Nephron (organoid): ENCODE data around the gene CPHXL.

Source experiments
- H3K27ac Mint-ChIP-seq, 3 experiments: 2 replicates each; pipeline ENCODE4 v1.8.0; 2020; ENCODE audit warnings: mixed read lengths in 3 of 3, mild to moderate bottlenecking in 2 of 3, moderate library complexity in 1 of 3
- H3K27me3 Mint-ChIP-seq: 2 replicates; pipeline ENCODE4 v1.8.0; 2021; ENCODE audit warnings: low read depth, mild to moderate bottlenecking, moderate library complexity, mixed read lengths
- H3K36me3 Mint-ChIP-seq: 2 replicates; pipeline ENCODE4 v1.8.0; 2020; ENCODE audit warnings: low read depth, mixed read lengths
- H3K4me1 Mint-ChIP-seq: 2 replicates; pipeline ENCODE4 v1.8.0; 2020; ENCODE audit warnings: mixed read lengths
- H3K4me3 Mint-ChIP-seq, 3 experiments: 2 replicates each; pipeline ENCODE4 v1.8.0; 2020; ENCODE audit warnings: mild to moderate bottlenecking in 3 of 3, mixed read lengths in 3 of 3, moderate library complexity in 2 of 3
- H3K9me3 Mint-ChIP-seq: 2 replicates; pipeline ENCODE4 v1.8.0; 2020; ENCODE audit warnings: mixed read lengths
- CTCF ChIP-seq, 3 experiments: fragments of 200-600 bp; sonication (generic); IDR thresholded peaks; one replicate each; pipeline ENCODE4 v1.5.0; 2021; ENCODE audit warnings: antibody characterized with exemption in 3 of 3; ENCODE audit not compliant: unreplicated experiment in 3 of 3

The CPHXL gene

GRCh38 chr16:75676909-75677308 is 49.4 kb downstream of the CPHXL start, which contains the start of gene CPHXL2:
TSS of gene CPHXL2 (minus strand) at chr16:75677009. CDS start at chr16:75676999, 10 bp downstream.
- Mint-ChIP-seq H3K36me3 (peaks cover 4% of the 10 kb centered on the region), H3K27ac (no peak within 1 kb of the TSS), H3K9me3 (peaks cover under 1% of the 10 kb centered on the region), H3K27me3 (no peaks in the 10 kb centered on the region), H3K4me3 (no peak within 1 kb of the TSS), H3K4me1 (no peaks in the 10 kb centered on the region)
- TF ChIP-seq CTCF (IDR thresholded peaks at IDR 0.05; ENCODE audit: unreplicated experiment in 3 of 3): no peak

GRCh38 chr16:75667503-75667902 is 58.8 kb downstream of the CPHXL start:
- H3K4me1 Mint-ChIP-seq: no peaks in the 10 kb centered on the region
- no peaks in the 10 kb centered on the region for H3K9me3 Mint-ChIP-seq
- H3K4me3 Mint-ChIP-seq: no peak overlapping the region
- no peak for TF ChIP-seq CTCF (IDR thresholded peaks at IDR 0.05; ENCODE audit: unreplicated experiment in 3 of 3)
- peaks cover 4% of the 10 kb centered on the region for H3K36me3 Mint-ChIP-seq
- no peaks in the 10 kb centered on the region for H3K27me3 Mint-ChIP-seq
- H3K27ac Mint-ChIP-seq: no peak overlapping the region
